Nephron progenitor cell (in vitro differentiated cells): ENCODE measurements around the gene PBX1.

ENCODE experiments used
- DNase-seq: peaks from one replicate; pipeline ENCODE4 v3.0.0; 2021
- H3K27ac Mint-ChIP-seq: 2 replicates; pipeline ENCODE4 v1.8.0; 2021; ENCODE audit warnings: mild to moderate bottlenecking, moderate library complexity, mixed read lengths
- H3K27me3 Mint-ChIP-seq: 2 replicates; pipeline ENCODE4 v1.8.0; 2021; ENCODE audit warnings: mild to moderate bottlenecking, low read depth, mixed read lengths; ENCODE audit not compliant: poor library complexity
- H3K36me3 Mint-ChIP-seq: 2 replicates; pipeline ENCODE4 v1.8.0; 2021; ENCODE audit warnings: low read depth, mixed read lengths
- H3K4me1 Mint-ChIP-seq: 2 replicates; pipeline ENCODE4 v1.8.0; 2021; ENCODE audit warnings: mixed read lengths
- H3K4me3 Mint-ChIP-seq: 2 replicates; pipeline ENCODE4 v1.8.0; 2021; ENCODE audit warnings: mild to moderate bottlenecking, moderate library complexity, mixed read lengths
- H3K9me3 Mint-ChIP-seq: 2 replicates; pipeline ENCODE4 v1.8.0; 2021; ENCODE audit warnings: mild to moderate bottlenecking, moderate library complexity, mixed read lengths
- CTCF ChIP-seq: fragments of 200-600 bp; sonication (generic); IDR thresholded peaks from 2 replicates; pipeline ENCODE4 v1.5.0; 2021; ENCODE audit warnings: antibody characterized with exemption

Gene PBX1

GRCh38 chr1:164709541-164710278 is 150.7 kb downstream of the PBX1 start:
- H3K4me3 Mint-ChIP-seq: no peak overlapping the region
- TF ChIP-seq CTCF: no peak
- peaks cover 6% of the 10 kb centered on the region for H3K27me3 Mint-ChIP-seq

GRCh38 chr1:164712131-164713036 is 153.4 kb downstream of the PBX1 start:
- H3K9me3 Mint-ChIP-seq: no peaks in the 10 kb centered on the region
- peaks cover 63% of the 10 kb centered on the region for H3K4me1 Mint-ChIP-seq
- peaks cover 6% of the 10 kb centered on the region for H3K27me3 Mint-ChIP-seq
- DNase-seq: no peak
- H3K36me3 Mint-ChIP-seq: peaks cover 45% of the 10 kb centered on the region
- no peak for TF ChIP-seq CTCF
- H3K27ac Mint-ChIP-seq: peak overlapping the region; percentile 92
- no peak overlapping the region for H3K4me3 Mint-ChIP-seq

More at GRCh38 chr1:164709541-164710278, 150.7 kb downstream of the PBX1 start:
- Mint-ChIP-seq H3K36me3 (peaks cover 25% of the 10 kb centered on the region), H3K4me1 (peaks cover 76% of the 10 kb centered on the region), H3K27ac (peak overlapping the region; percentile 89), H3K9me3 (no peaks in the 10 kb centered on the region)
- no peak for DNase-seq

- H3K4me3 Mint-ChIP-seq: no peak overlapping the region
- H3K27me3 Mint-ChIP-seq: peaks cover 3% of the 10 kb centered on the region
- H3K9me3 Mint-ChIP-seq: no peaks in the 10 kb centered on the region
- peaks cover 45% of the 10 kb centered on the region for H3K36me3 Mint-ChIP-seq
- no peak for TF ChIP-seq CTCF
- DNase-seq: no peak
- H3K4me1 Mint-ChIP-seq: peaks cover 55% of the 10 kb centered on the region
- H3K27ac Mint-ChIP-seq: no peak overlapping the region
Measured at GRCh38 chr1:164713456-164714207, 154.6 kb downstream of the PBX1 start.

- Mint-ChIP-seq H3K9me3 (no peaks in the 10 kb centered on the region), H3K4me3 (no peak overlapping the region), H3K4me1 (peaks cover 47% of the 10 kb centered on the region), H3K27ac (no peak overlapping the region), H3K36me3 (peaks cover 34% of the 10 kb centered on the region), H3K27me3 (no peaks in the 10 kb centered on the region)
- TF ChIP-seq CTCF: no peak
- DNase-seq: no peak
Measured at GRCh38 chr1:164716992-164717703, 158.2 kb downstream of the PBX1 start.

GRCh38 chr1:164718821-164719220 is 159.8 kb downstream of the PBX1 start:
- no peak overlapping the region for H3K4me3 Mint-ChIP-seq
- no peaks in the 10 kb centered on the region for H3K27me3 Mint-ChIP-seq
- H3K27ac Mint-ChIP-seq: no peak overlapping the region
- H3K4me1 Mint-ChIP-seq: peaks cover 48% of the 10 kb centered on the region
- DNase-seq: no peak
- H3K36me3 Mint-ChIP-seq: peaks cover 47% of the 10 kb centered on the region
- H3K9me3 Mint-ChIP-seq: no peaks in the 10 kb centered on the region
- TF ChIP-seq CTCF: no peak
